Measurements from ENCODE around the gene CRAMP1.

Gene CRAMP1

GRCh38 chr16:1610899-1611632 is 1.1 kb upstream of the CRAMP1 start:
- H3K4me1 ChIP-seq (ENCODE audit: control insufficient read depth, insufficient read depth, low read length): peaks cover 5% of the 10 kb centered on the region; the same call in 1 of the 2 replicates
- ChIA-PET POLR2A (interaction anchor here (0.5 to 1.8 kb wide), 16 partner anchors 9 to 269 kb away, joined by 3 to 8 read pairs (median 4); partner anchors contain the start of genes EME2, JPT2, MAPK8IP3 and MRPS34), CTCF (no interaction called here)
- H3K9me3 ChIP-seq (ENCODE audit: control insufficient read depth, insufficient read depth, low read depth, low read length): no peaks in the 10 kb centered on the region
- peak overlapping the region; percentile 72 for H3K27ac ChIP-seq (ENCODE audit: extremely low read depth, low read depth, low read length)
- H3K4me3 ChIP-seq (ENCODE audit: low read depth, low read length): peak overlapping the region; percentile 75
- peaks cover 7 to 29% of the 10 kb centered on the region in 2 experiments; a peak in 2 of 3 replicates for H3K36me3 ChIP-seq (ENCODE audit: control insufficient read depth in 2 of 2, insufficient read depth in 1 of 2, low read length in 2 of 2)
- TF ChIP-seq REPIN1 (tag by site-specific recombination; IDR thresholded peaks at IDR 0.05; ENCODE audit: low read depth) (0 out of 2 replicates have a peak, but pooled peaks have one; percentile 43), SALL2 (tag by site-specific recombination; IDR thresholded peaks at IDR 0.05; ENCODE audit: borderline replicate concordance) (no peak), ZNF157 (tag by site-specific recombination; IDR thresholded peaks at IDR 0.05) (no peak), IKZF3 (tag by site-specific recombination; IDR thresholded peaks at IDR 0.05) (peak; percentile 79; the same call in 1 of the 2 replicates), ZBTB17 (tag by site-specific recombination; IDR thresholded peaks at IDR 0.05) (peak; percentile 7; the same call in 1 of the 2 replicates), RBAK (tag by site-specific recombination; IDR thresholded peaks at IDR 0.05) (no peak), ZNF677 (tag by site-specific recombination; IDR thresholded peaks at IDR 0.05) (no peak), ZNF133 (tag by site-specific recombination; IDR thresholded peaks at IDR 0.05) (no peak), ZBTB49 (tag by site-specific recombination; IDR thresholded peaks at IDR 0.05; ENCODE audit: low read depth) (no peak), ZNF433 (tag by site-specific recombination; IDR thresholded peaks at IDR 0.05; ENCODE audit: low read depth) (no peak), ZNF2 (tag by site-specific recombination; IDR thresholded peaks at IDR 0.05) (no peak), MYNN (tag by site-specific recombination; IDR thresholded peaks at IDR 0.05; ENCODE audit: borderline replicate concordance) (no peak), ZNF792 (tag by site-specific recombination; IDR thresholded peaks at IDR 0.05) (no peak), ZNF791 (tag by site-specific recombination; IDR thresholded peaks at IDR 0.05) (no peak), ZFHX2 (tag by site-specific recombination; conservative IDR thresholded peaks at IDR 0.05) (no peak), ZNF19 (tag by site-specific recombination; IDR thresholded peaks at IDR 0.05; ENCODE audit: low read depth) (no peak), ZNF341 (tag by site-specific recombination; IDR thresholded peaks at IDR 0.05; ENCODE audit: low read depth) (peak; percentile 30; the same call in 1 of the 2 replicates), KLF8 (tag by site-specific recombination; IDR thresholded peaks at IDR 0.05) (no peak), ZNF114 (tag by site-specific recombination; IDR thresholded peaks at IDR 0.05) (no peak), ZNF48 (tag by site-specific recombination; IDR thresholded peaks at IDR 0.05) (no peak), ZNF10 (tag by site-specific recombination; IDR thresholded peaks at IDR 0.05) (no peak), ZNF398 (tag by site-specific recombination; IDR thresholded peaks at IDR 0.05) (no peak), ZNF175 (tag by site-specific recombination; IDR thresholded peaks at IDR 0.05) (no peak)
- TF ChIP-seq, protein P1, sequence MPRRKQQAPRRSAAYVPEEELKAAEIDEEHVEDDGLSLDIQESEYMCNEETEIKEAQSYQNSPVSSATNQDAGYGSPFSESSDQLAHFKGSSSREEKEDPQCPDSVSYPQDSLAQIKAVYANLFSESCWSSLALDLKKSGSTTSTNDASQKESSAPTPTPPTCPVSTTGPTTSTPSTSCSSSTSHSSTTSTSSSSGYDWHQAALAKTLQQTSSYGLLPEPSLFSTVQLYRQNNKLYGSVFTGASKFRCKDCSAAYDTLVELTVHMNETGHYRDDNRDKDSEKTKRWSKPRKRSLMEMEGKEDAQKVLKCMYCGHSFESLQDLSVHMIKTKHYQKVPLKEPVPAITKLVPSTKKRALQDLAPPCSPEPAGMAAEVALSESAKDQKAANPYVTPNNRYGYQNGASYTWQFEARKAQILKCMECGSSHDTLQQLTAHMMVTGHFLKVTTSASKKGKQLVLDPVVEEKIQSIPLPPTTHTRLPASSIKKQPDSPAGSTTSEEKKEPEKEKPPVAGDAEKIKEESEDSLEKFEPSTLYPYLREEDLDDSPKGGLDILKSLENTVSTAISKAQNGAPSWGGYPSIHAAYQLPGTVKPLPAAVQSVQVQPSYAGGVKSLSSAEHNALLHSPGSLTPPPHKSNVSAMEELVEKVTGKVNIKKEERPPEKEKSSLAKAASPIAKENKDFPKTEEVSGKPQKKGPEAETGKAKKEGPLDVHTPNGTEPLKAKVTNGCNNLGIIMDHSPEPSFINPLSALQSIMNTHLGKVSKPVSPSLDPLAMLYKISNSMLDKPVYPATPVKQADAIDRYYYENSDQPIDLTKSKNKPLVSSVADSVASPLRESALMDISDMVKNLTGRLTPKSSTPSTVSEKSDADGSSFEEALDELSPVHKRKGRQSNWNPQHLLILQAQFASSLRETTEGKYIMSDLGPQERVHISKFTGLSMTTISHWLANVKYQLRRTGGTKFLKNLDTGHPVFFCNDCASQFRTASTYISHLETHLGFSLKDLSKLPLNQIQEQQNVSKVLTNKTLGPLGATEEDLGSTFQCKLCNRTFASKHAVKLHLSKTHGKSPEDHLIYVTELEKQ (tag by site-specific recombination; IDR thresholded peaks at IDR 0.05; ENCODE audit: borderline replicate concordance): no peak
- TF ChIP-seq, protein P2, sequence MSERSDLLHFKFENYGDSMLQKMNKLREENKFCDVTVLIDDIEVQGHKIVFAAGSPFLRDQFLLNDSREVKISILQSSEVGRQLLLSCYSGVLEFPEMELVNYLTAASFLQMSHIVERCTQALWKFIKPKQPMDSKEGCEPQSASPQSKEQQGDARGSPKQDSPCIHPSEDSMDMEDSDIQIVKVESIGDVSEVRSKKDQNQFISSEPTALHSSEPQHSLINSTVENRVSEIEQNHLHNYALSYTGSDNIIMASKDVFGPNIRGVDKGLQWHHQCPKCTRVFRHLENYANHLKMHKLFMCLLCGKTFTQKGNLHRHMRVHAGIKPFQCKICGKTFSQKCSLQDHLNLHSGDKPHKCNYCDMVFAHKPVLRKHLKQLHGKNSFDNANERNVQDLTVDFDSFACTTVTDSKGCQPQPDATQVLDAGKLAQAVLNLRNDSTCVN (tag by site-specific recombination; optimal IDR thresholded peaks at IDR 0.05): peak; percentile 11
- TF ChIP-seq, protein P3, sequence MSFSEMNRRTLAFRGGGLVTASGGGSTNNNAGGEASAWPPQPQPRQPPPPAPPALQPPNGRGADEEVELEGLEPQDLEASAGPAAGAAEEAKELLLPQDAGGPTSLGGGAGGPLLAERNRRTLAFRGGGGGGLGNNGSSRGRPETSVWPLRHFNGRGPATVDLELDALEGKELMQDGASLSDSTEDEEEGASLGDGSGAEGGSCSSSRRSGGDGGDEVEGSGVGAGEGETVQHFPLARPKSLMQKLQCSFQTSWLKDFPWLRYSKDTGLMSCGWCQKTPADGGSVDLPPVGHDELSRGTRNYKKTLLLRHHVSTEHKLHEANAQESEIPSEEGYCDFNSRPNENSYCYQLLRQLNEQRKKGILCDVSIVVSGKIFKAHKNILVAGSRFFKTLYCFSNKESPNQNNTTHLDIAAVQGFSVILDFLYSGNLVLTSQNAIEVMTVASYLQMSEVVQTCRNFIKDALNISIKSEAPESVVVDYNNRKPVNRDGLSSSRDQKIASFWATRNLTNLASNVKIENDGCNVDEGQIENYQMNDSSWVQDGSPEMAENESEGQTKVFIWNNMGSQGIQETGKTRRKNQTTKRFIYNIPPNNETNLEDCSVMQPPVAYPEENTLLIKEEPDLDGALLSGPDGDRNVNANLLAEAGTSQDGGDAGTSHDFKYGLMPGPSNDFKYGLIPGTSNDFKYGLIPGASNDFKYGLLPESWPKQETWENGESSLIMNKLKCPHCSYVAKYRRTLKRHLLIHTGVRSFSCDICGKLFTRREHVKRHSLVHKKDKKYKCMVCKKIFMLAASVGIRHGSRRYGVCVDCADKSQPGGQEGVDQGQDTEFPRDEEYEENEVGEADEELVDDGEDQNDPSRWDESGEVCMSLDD (tag by site-specific recombination; IDR thresholded peaks at IDR 0.05): no peak
